ENCODE results near the gene NOTCH1.
A peak's percentile ranks its signal among the peaks of the same experiment; 100 is the strongest.

NOTCH1 gene

GRCh38 chr9:136544964-136545691 is 720 bp downstream of the NOTCH1 start:
- peak; percentile 56 for DNase-seq (ENCODE audit: low read depth)

- peak; percentile 44 for DNase-seq (ENCODE audit: low read depth)
Observed at GRCh38 chr9:136544548-136544963, 1.3 kb downstream of the NOTCH1 start.

GRCh38 chr9:136543830-136544547 is 1.9 kb downstream of the NOTCH1 start:
- no peak for DNase-seq (ENCODE audit: low read depth)

- DNase-seq (ENCODE audit: low read depth): no peak
Observed at GRCh38 chr9:136543280-136543679, 2.6 kb downstream of the NOTCH1 start.

GRCh38 chr9:136542241-136543040 is 3.4 kb downstream of the NOTCH1 start:
- DNase-seq (ENCODE audit: low read depth): no peak

- DNase-seq (ENCODE audit: low read depth): no peak
Observed at GRCh38 chr9:136541709-136542108, 4.1 kb downstream of the NOTCH1 start.

- no peak for DNase-seq (ENCODE audit: low read depth)
Observed at GRCh38 chr9:136541179-136541578, 4.7 kb downstream of the NOTCH1 start.

- peak; percentile 88 for DNase-seq (ENCODE audit: low read depth)
Observed at GRCh38 chr9:136539427-136540421, 6.1 kb downstream of the NOTCH1 start.

GRCh38 chr9:136538599-136539426 is 7.0 kb downstream of the NOTCH1 start:
- peak; percentile 65 for DNase-seq (ENCODE audit: low read depth)

- DNase-seq (ENCODE audit: low read depth): no peak
Observed at GRCh38 chr9:136537896-136538598, 7.8 kb downstream of the NOTCH1 start.

GRCh38 chr9:136537411-136537810 is 8.4 kb downstream of the NOTCH1 start:
- DNase-seq (ENCODE audit: low read depth): no peak

GRCh38 chr9:136536721-136537241 is 9.1 kb downstream of the NOTCH1 start:
- DNase-seq (ENCODE audit: low read depth): no peak

GRCh38 chr9:136536051-136536720 is 9.7 kb downstream of the NOTCH1 start:
- no peak for DNase-seq (ENCODE audit: low read depth)

- no peak for DNase-seq (ENCODE audit: low read depth)
Observed at GRCh38 chr9:136535070-136535469, 10.8 kb downstream of the NOTCH1 start.

- no peak for DNase-seq (ENCODE audit: low read depth)
Observed at GRCh38 chr9:136534366-136534765, 11.5 kb downstream of the NOTCH1 start.

- peak; percentile 72 for DNase-seq (ENCODE audit: low read depth)
Observed at GRCh38 chr9:136533775-136534157, 12.1 kb downstream of the NOTCH1 start.

- DNase-seq (ENCODE audit: low read depth): peak; percentile 65
Observed at GRCh38 chr9:136532799-136533774, 12.8 kb downstream of the NOTCH1 start.
